GM12801 (cell line): ENCODE data around the gene FBXO7.

Source experiments
- CTCF ChIP-seq: IDR thresholded peaks from one replicate; pipeline ENCODE4 v1.5.1; 2011; ENCODE audit warnings: control low read depth; ENCODE audit not compliant: insufficient read length; ENCODE audit errors: extremely low read depth

Gene FBXO7

GRCh38 chr22:32511776-32512175 lies 37.2 kb downstream of the FBXO7 start:
- no peak for TF ChIP-seq CTCF

DNA sequence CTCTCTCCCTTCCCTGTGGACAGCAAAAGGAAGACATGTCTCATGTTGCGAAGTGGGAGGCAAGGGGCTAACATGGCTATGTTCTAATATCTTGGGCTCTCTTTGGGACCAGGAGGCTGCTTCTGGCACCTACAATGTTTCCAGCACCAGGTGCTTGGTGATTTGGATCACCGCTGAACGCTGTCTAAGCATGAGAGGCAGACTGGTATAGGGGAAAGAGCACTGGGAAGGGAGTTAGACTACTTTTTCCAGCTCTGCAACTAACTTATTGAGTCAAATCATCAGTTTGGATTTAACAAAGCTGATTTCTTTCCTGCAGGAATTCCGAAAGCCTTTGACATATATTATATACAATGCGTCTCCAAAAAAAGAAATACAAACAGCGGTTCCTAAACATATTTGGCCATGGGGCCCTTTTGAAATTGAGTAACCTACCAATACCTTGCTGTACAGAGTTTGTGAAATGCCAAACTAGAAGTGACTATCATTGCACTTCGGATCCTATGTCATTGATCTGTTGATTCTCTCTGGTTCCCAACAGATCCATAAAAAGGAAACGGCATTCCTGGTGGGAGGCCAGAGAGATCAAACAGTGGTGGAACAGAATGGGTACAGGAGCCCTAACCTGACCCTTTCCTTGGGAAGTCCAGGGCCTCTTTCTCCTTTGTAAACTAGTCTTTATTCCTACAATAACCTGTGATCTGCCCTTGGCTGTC lies 37.8 kb downstream of the FBXO7 start:
- no peak for TF ChIP-seq CTCF

DNA sequence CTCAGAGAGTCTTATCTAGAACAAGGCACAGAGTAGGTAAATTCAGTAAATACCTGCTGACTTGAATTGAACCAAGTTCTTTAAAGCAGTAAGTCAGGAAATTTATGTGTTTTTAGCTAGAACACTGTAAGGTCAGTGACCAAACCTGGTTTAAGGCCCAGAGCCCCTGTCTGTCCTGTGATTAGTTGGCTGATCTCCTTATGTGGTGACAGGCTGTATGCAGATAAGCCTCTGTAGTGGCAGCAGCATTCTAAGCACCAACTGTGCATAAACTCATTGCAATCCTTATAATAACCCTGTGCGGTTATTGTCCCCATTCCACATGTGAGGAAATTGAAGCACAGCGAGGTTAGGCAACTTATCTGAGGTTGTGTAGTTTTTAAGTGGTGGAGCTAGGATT lies 40.5 kb downstream of the FBXO7 start:
- no peak for TF ChIP-seq CTCF

DNA sequence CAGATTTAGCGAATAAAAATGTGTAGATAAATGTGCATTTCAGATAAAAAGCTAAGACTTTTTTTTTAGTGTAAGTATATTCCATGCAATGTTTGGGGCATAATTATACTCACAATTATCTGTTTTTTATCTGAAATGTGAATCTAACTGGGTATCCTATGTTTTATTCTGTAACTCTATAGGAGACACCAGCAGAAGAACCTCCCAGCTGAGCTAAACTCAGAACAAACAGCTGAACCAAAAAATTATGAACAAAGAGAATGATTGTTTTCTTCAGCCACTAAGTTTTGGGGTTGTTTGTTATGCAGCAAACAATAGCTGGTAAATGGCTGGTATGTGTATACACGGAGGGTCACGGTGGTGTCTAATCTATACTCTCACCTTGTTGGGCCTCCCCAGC lies 42.9 kb downstream of the FBXO7 start:
- no peak for TF ChIP-seq CTCF

- TF ChIP-seq CTCF: no peak
These were observed 43.3 kb downstream of the FBXO7 start for GRCh38 chr22:32517921-32518320.

- TF ChIP-seq CTCF: no peak
These were observed 43.8 kb downstream of the FBXO7 start for GRCh38 chr22:32518381-32518780.

DNA sequence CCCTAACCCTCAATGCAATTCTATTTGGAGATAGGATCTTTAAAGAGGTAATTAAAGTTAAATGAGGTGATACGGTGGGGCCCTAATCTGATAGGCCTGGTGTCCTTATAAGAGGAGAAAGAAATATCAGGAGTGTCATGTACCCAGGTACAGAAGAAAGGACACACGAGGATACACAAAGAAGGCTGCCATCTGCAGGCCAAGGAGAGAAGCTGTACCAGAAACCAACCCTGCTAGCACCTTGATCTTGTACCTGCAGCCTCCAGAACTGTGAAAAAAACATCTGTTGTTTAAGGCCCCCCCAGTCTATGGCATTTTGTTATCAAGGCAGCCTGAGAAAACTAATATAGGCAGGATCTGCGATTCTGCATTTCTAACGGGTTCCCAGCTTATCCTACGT lies 44.2 kb downstream of the FBXO7 start:
- TF ChIP-seq CTCF: no peak

GRCh38 chr22:32520612-32521011 lies 46.0 kb downstream of the FBXO7 start:
- TF ChIP-seq CTCF: no peak
